H1 (cell line): ENCODE data around the gene DNAL4. TPM values are rescaled to one million over a fixed set of nuclear protein-coding genes. Genes with fewer than 3 reads are reported as not detected.

Source experiments
- CHD1 ChIP-seq: IDR thresholded peaks from 2 replicates; pipeline ENCODE4 v1.6.1; 2012; ENCODE audit warnings: low read depth, low read length, improper control_type of control experiment
- CHD2 ChIP-seq: IDR thresholded peaks from 2 replicates; pipeline ENCODE4 v1.6.1; 2012; ENCODE audit warnings: low read length, improper control_type of control experiment
- CREB1 ChIP-seq: IDR thresholded peaks from 2 replicates; pipeline ENCODE4 v1.6.1; 2012; ENCODE audit warnings: inconsistent platforms
- EGR1 ChIP-seq: IDR thresholded peaks from 2 replicates; pipeline ENCODE4 v1.6.1; 2011; ENCODE audit warnings: low read depth, low read length, borderline replicate concordance
- KDM5A ChIP-seq: fragments of 200-600 bp; IDR thresholded peaks from 2 replicates; pipeline ENCODE4 v1.7.1; 2012; ENCODE audit warnings: mild to moderate bottlenecking, low read length, inconsistent platforms, mixed read lengths
- SAP30 ChIP-seq: fragments of 300-600 bp; sonication (generic); IDR thresholded peaks from 2 replicates; pipeline ENCODE4 v1.7.1; 2012; ENCODE audit warnings: low read length, moderate library complexity, mild to moderate bottlenecking, inconsistent platforms; ENCODE audit not compliant: insufficient read depth, insufficient replicate concordance
- SIN3A ChIP-seq, 2 experiments: IDR thresholded peaks in 1 of 2; conservative IDR thresholded peaks in 1 of 2; 2 replicates each; pipeline ENCODE4 v1.6.1; 2011 to 2012; ENCODE audit warnings: low read length in 2 of 2, improper control_type of control experiment in 1 of 2, low read depth in 1 of 2, mild to moderate bottlenecking in 1 of 2
- SIX5 ChIP-seq: IDR thresholded peaks from 2 replicates; pipeline ENCODE4 v1.6.1; 2011; ENCODE audit warnings: mild to moderate bottlenecking, low read depth, low read length
- TCF12 ChIP-seq: IDR thresholded peaks from 2 replicates; pipeline ENCODE4 v1.6.1; 2011; ENCODE audit warnings: low read depth, mild to moderate bottlenecking, low read length
- polyA plus RNA-seq, 7 experiments: library from polyadenylated mRNA; depleted of rRNA in 3 of 7; stranded (reverse) in 5 of 7; unstranded in 2 of 7; fragments of >200 nt in 5 of 7; fragments of 200-250 nt in 2 of 7; gene quantifications; 1 replicate in 5 of 7; 2 replicates in 1 of 7; 4 replicates in 1 of 7; pipeline versions ENCODE4 v1.2.1 to v1.2.3, GENCODE V29; 2011 to 2013; ENCODE audit warnings: missing spikeins in 2 of 7, mixed read lengths in 2 of 7
- total RNA-seq: library from RNA; stranded (reverse); fragmentation: NEBNext Ultra II Directional; extraction: Animal tissue kit (Norgen Biotek cat#: 25700); gene quantifications from 2 replicates; pipeline ENCODE4 v1.2.1, GENCODE V29; 2021
- TF ChIP-seq, protein P1 (sequence below): fragments of 300-600 bp; sonication (generic); IDR thresholded peaks from 2 replicates; pipeline ENCODE4 v1.7.1; 2012; ENCODE audit warnings: low read length, moderate library complexity, mild to moderate bottlenecking, inconsistent platforms; ENCODE audit not compliant: insufficient replicate concordance

Gene DNAL4
- total and polyA plus RNA-seq, 2 of the 8 experiments (the other 6 are each of a cell fraction or from before 2014, with no cell fraction given): 8.8 to 14.0 TPM

DNA sequence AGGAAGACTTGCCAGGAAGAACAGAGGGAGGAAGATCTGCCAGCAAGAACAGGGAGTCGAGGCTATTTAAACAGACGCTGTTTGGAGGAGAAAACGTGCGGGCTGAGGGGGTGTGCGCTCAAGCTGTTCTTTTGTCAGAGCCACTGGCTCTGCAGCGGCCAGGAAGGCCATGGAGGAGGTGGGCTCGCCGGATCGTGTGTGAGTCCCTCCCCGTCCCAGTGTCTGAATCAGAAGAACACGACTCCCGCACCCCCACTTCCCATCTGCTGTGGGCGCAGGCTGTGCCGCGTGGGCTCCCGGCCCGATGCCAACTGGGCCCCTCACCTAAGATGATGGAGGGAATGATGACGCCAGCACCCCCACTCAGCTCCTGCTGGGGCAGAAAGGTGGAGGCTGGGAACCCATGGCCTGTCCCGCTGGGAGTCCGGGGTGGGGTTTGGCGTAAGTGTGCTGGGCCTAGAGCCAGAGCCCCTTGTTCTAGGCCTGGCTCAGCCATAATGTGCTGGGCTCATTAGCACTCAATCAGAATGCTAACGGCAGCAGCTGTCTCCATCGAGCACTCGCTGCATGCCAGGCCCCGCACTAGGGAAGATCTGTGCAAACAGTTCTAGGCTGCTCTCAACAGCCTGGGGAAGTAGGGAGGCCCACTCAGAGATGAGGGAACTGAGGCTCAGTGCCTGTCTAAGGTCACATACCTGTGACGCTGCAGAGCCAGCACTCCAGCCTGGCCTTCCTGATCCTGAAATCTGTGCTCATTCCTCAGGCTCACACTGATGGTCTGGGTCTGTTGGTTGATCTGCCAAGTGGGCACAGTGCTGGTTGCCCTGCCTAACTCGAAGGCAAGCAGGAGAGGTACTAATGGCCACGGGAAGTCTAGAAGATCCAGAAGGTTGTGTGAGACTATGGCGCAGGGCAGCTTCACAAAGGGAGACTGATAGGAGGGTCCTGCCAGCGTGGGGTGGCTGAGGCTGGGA is 38.3 kb upstream of the DNAL4 start (continued):
- TF ChIP-seq, protein P1, sequence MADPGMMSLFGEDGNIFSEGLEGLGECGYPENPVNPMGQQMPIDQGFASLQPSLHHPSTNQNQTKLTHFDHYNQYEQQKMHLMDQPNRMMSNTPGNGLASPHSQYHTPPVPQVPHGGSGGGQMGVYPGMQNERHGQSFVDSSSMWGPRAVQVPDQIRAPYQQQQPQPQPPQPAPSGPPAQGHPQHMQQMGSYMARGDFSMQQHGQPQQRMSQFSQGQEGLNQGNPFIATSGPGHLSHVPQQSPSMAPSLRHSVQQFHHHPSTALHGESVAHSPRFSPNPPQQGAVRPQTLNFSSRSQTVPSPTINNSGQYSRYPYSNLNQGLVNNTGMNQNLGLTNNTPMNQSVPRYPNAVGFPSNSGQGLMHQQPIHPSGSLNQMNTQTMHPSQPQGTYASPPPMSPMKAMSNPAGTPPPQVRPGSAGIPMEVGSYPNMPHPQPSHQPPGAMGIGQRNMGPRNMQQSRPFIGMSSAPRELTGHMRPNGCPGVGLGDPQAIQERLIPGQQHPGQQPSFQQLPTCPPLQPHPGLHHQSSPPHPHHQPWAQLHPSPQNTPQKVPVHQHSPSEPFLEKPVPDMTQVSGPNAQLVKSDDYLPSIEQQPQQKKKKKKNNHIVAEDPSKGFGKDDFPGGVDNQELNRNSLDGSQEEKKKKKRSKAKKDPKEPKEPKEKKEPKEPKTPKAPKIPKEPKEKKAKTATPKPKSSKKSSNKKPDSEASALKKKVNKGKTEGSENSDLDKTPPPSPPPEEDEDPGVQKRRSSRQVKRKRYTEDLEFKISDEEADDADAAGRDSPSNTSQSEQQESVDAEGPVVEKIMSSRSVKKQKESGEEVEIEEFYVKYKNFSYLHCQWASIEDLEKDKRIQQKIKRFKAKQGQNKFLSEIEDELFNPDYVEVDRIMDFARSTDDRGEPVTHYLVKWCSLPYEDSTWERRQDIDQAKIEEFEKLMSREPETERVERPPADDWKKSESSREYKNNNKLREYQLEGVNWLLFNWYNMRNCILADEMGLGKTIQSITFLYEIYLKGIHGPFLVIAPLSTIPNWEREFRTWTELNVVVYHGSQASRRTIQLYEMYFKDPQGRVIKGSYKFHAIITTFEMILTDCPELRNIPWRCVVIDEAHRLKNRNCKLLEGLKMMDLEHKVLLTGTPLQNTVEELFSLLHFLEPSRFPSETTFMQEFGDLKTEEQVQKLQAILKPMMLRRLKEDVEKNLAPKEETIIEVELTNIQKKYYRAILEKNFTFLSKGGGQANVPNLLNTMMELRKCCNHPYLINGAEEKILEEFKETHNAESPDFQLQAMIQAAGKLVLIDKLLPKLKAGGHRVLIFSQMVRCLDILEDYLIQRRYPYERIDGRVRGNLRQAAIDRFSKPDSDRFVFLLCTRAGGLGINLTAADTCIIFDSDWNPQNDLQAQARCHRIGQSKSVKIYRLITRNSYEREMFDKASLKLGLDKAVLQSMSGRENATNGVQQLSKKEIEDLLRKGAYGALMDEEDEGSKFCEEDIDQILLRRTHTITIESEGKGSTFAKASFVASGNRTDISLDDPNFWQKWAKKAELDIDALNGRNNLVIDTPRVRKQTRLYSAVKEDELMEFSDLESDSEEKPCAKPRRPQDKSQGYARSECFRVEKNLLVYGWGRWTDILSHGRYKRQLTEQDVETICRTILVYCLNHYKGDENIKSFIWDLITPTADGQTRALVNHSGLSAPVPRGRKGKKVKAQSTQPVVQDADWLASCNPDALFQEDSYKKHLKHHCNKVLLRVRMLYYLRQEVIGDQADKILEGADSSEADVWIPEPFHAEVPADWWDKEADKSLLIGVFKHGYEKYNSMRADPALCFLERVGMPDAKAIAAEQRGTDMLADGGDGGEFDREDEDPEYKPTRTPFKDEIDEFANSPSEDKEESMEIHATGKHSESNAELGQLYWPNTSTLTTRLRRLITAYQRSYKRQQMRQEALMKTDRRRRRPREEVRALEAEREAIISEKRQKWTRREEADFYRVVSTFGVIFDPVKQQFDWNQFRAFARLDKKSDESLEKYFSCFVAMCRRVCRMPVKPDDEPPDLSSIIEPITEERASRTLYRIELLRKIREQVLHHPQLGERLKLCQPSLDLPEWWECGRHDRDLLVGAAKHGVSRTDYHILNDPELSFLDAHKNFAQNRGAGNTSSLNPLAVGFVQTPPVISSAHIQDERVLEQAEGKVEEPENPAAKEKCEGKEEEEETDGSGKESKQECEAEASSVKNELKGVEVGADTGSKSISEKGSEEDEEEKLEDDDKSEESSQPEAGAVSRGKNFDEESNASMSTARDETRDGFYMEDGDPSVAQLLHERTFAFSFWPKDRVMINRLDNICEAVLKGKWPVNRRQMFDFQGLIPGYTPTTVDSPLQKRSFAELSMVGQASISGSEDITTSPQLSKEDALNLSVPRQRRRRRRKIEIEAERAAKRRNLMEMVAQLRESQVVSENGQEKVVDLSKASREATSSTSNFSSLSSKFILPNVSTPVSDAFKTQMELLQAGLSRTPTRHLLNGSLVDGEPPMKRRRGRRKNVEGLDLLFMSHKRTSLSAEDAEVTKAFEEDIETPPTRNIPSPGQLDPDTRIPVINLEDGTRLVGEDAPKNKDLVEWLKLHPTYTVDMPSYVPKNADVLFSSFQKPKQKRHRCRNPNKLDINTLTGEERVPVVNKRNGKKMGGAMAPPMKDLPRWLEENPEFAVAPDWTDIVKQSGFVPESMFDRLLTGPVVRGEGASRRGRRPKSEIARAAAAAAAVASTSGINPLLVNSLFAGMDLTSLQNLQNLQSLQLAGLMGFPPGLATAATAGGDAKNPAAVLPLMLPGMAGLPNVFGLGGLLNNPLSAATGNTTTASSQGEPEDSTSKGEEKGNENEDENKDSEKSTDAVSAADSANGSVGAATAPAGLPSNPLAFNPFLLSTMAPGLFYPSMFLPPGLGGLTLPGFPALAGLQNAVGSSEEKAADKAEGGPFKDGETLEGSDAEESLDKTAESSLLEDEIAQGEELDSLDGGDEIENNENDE: no peak
- TF ChIP-seq TCF12: no peak
- no peak for TF ChIP-seq KDM5A
- no peak for TF ChIP-seq SIN3A (conservative IDR thresholded peaks at IDR 0.05 in 1 of 2, IDR thresholded peaks at IDR 0.05 in 1 of 2; ENCODE audit: low read depth in 1 of 2, low read length in 2 of 2)
- TF ChIP-seq CHD1: no peak
- TF ChIP-seq EGR1: no peak
- TF ChIP-seq SIX5: no peak
- no peak for TF ChIP-seq SAP30
- TF ChIP-seq CHD2: no peak
- TF ChIP-seq CREB1: no peak
